Naive B cell (primary cell): ENCODE data around the gene TLR5. TPM values are rescaled to one million over a fixed set of nuclear protein-coding genes. Genes with fewer than 3 reads are reported as not detected.

Experiments used
- ATAC-seq, 2 donors: fragments of 150-1000 bp; cut with Tn5 transposase; 2 replicates each; pipeline ENCODE4 v1.10.0; 2021; ENCODE audit warnings: low read depth in 2 of 2, mild to moderate bottlenecking in 2 of 2, moderate library complexity in 2 of 2
- DNase-seq: peaks from one replicate; pipeline ENCODE4 v3.0.0; 2022
- H3K27ac Mint-ChIP-seq, 6 donors: one replicate each; pipeline ENCODE4 v1.8.0; 2020 to 2022; ENCODE audit warnings: mild to moderate bottlenecking in 6 of 6, mixed read lengths in 6 of 6, moderate library complexity in 5 of 6, inconsistent platforms in 2 of 6
- H3K27me3 Mint-ChIP-seq, 3 donors: one replicate each; pipeline ENCODE4 v1.8.0; 2021 to 2022; ENCODE audit warnings: mixed read lengths in 3 of 3, mild to moderate bottlenecking in 1 of 3
- H3K36me3 Mint-ChIP-seq, 2 donors: one replicate each; pipeline ENCODE4 v1.8.0; 2020 to 2022; ENCODE audit warnings: mixed read lengths in 2 of 2, inconsistent platforms in 1 of 2, mild to moderate bottlenecking in 1 of 2
- H3K4me1 Mint-ChIP-seq, 3 donors: one replicate each; pipeline ENCODE4 v1.8.0; 2020 to 2022; ENCODE audit warnings: mixed read lengths in 3 of 3, inconsistent platforms in 1 of 3, mild to moderate bottlenecking in 1 of 3, moderate library complexity in 1 of 3
- H3K4me3 Mint-ChIP-seq, 8 donors: one replicate each; pipeline ENCODE4 v1.8.0; 2020 to 2022; ENCODE audit warnings: mild to moderate bottlenecking in 8 of 8, mixed read lengths in 8 of 8, moderate library complexity in 8 of 8, inconsistent platforms in 2 of 8
- H3K9me3 Mint-ChIP-seq, 7 donors: one replicate each; pipeline ENCODE4 v1.8.0; 2020 to 2022; ENCODE audit warnings: mixed read lengths in 7 of 7, mild to moderate bottlenecking in 5 of 7, inconsistent platforms in 2 of 7, moderate library complexity in 1 of 7
- polyA plus RNA-seq, 6 donors: library from polyadenylated mRNA; unstranded; fragments of 300-500 nt; fragmentation: Illumina TruSeq; gene quantifications; one replicate each; pipeline ENCODE4 v1.2.3, GENCODE V29; 2021; ENCODE audit warnings: low read depth in 6 of 6

Gene TLR5
- polyA plus RNA-seq, 6 donors from 2014 or later, result 0.24 to 0.91 (median 0.35) TPM; not detected in 2

- Mint-ChIP-seq H3K27me3 (peaks cover 3 to 10% (median 7%) of the 10 kb centered on the region in 3 donors), H3K36me3 (no peaks in the 10 kb centered on the region), H3K9me3 (no peaks in the 10 kb centered on the region), H3K4me3 (peak overlapping the region in 5 of 8 donors; percentile 12 to 83 (median 38)), H3K4me1 (peaks cover 4 to 10% (median 8%) of the 10 kb centered on the region in 3 donors), H3K27ac (no peak overlapping the region)
- DNase-seq, result no peak
- peak in 1 of 2 donors; percentile 10 for ATAC-seq
Observed at GRCh38 chr1:223123011-223123610, 19.9 kb downstream of the TLR5 start.

GRCh38 chr1:223118418-223118817 lies 24.6 kb downstream of the TLR5 start:
- no peak for DNase-seq
- H3K36me3 Mint-ChIP-seq, result no peaks in the 10 kb centered on the region
- no peak overlapping the region for H3K4me3 Mint-ChIP-seq
- no peak overlapping the region for H3K27ac Mint-ChIP-seq
- no peaks in the 10 kb centered on the region for H3K9me3 Mint-ChIP-seq
- peaks cover 2 to 3% (median 3%) of the 10 kb centered on the region in 3 donors for H3K4me1 Mint-ChIP-seq
- no peak for ATAC-seq
- peaks cover 3 to 23% (median 4%) of the 10 kb centered on the region in 3 donors for H3K27me3 Mint-ChIP-seq

GRCh38 chr1:223116950-223117349 lies 26.1 kb downstream of the TLR5 start:
- no peak for DNase-seq
- H3K27ac Mint-ChIP-seq, result no peak overlapping the region
- no peaks in the 10 kb centered on the region for H3K9me3 Mint-ChIP-seq
- no peak overlapping the region for H3K4me3 Mint-ChIP-seq
- no peaks in the 10 kb centered on the region for H3K4me1 Mint-ChIP-seq
- H3K36me3 Mint-ChIP-seq, result no peaks in the 10 kb centered on the region
- no peak for ATAC-seq
- peaks cover 0 to 23% (median 3%) of the 10 kb centered on the region in 3 donors for H3K27me3 Mint-ChIP-seq

GRCh38 chr1:223114871-223115270 lies 28.2 kb downstream of the TLR5 start:
- Mint-ChIP-seq H3K4me3 (no peak overlapping the region), H3K9me3 (no peaks in the 10 kb centered on the region), H3K36me3 (no peaks in the 10 kb centered on the region), H3K27ac (peak overlapping the region in 3 of 6 donors; percentile 18 to 82 (median 33)), H3K4me1 (no peaks in the 10 kb centered on the region), H3K27me3 (peaks cover 3 to 36% (median 7%) of the 10 kb centered on the region in 3 donors)
- DNase-seq (no peak), ATAC-seq (no peak)

- Mint-ChIP-seq H3K9me3 (no peaks in the 10 kb centered on the region), H3K27ac (peak overlapping the region in 1 of 6 donors; percentile 63), H3K36me3 (peaks cover 0 to 7% of the 10 kb centered on the region in 2 donors)
Observed at GRCh38 chr1:223110952-223111351, 32.1 kb downstream of the TLR5 start.

GRCh38 chr1:223109581-223110026 lies 33.4 kb downstream of the TLR5 start:
- Mint-ChIP-seq H3K4me3 (no peak overlapping the region), H3K36me3 (peaks cover 0 to 7% of the 10 kb centered on the region in 2 donors), H3K9me3 (no peaks in the 10 kb centered on the region), H3K27me3 (peaks cover 7 to 37% (median 28%) of the 10 kb centered on the region in 3 donors), H3K4me1 (no peaks in the 10 kb centered on the region), H3K27ac (peak overlapping the region in 1 of 6 donors; percentile 11)
- DNase-seq, result no peak
- no peak for ATAC-seq

More at GRCh38 chr1:223110952-223111351, 32.1 kb downstream of the TLR5 start:
- H3K4me3 Mint-ChIP-seq, result no peak overlapping the region
- DNase-seq (no peak), ATAC-seq (no peak)
- H3K4me1 Mint-ChIP-seq, result no peaks in the 10 kb centered on the region
- H3K27me3 Mint-ChIP-seq, result peaks cover 7 to 41% (median 24%) of the 10 kb centered on the region in 3 donors

- Mint-ChIP-seq H3K4me3 (no peak overlapping the region), H3K27me3 (peaks cover 9 to 43% (median 28%) of the 10 kb centered on the region in 3 donors), H3K9me3 (peaks cover 0 to under 1% (median 0%) of the 10 kb centered on the region in 7 donors), H3K4me1 (no peaks in the 10 kb centered on the region), H3K36me3 (peaks cover 0 to 7% of the 10 kb centered on the region in 2 donors), H3K27ac (no peak overlapping the region)
- DNase-seq (no peak), ATAC-seq (no peak)
Observed at GRCh38 chr1:223106856-223107255, 36.2 kb downstream of the TLR5 start.

- ATAC-seq (no peak), DNase-seq (no peak)
- Mint-ChIP-seq H3K36me3 (peaks cover 0 to 7% of the 10 kb centered on the region in 2 donors), H3K27me3 (peaks cover 5 to 39% (median 33%) of the 10 kb centered on the region in 3 donors), H3K4me3 (no peak overlapping the region), H3K9me3 (peaks cover 4 to 14% (median 9%) of the 10 kb centered on the region in 7 donors), H3K4me1 (no peaks in the 10 kb centered on the region), H3K27ac (no peak overlapping the region)
Observed at GRCh38 chr1:223105568-223105967, 37.5 kb downstream of the TLR5 start.

- Mint-ChIP-seq H3K4me3 (no peak overlapping the region), H3K36me3 (peaks cover 14 to 17% of the 10 kb centered on the region in 2 donors), H3K4me1 (no peaks in the 10 kb centered on the region), H3K27me3 (peaks cover 8 to 41% (median 29%) of the 10 kb centered on the region in 3 donors), H3K9me3 (peaks cover 9 to 30% (median 19%) of the 10 kb centered on the region in 7 donors), H3K27ac (no peak overlapping the region)
- DNase-seq (no peak), ATAC-seq (no peak)
Observed at GRCh38 chr1:223102797-223103533, 40.1 kb downstream of the TLR5 start.

- Mint-ChIP-seq H3K27ac (no peak overlapping the region), H3K4me1 (no peaks in the 10 kb centered on the region), H3K4me3 (no peak overlapping the region), H3K27me3 (peaks cover 8 to 33% (median 20%) of the 10 kb centered on the region in 3 donors), H3K9me3 (peaks cover 9 to 30% (median 19%) of the 10 kb centered on the region in 7 donors), H3K36me3 (peaks cover 13 to 17% of the 10 kb centered on the region in 2 donors)
- DNase-seq (no peak), ATAC-seq (no peak)
Observed at GRCh38 chr1:223097713-223098112, 45.3 kb downstream of the TLR5 start.

GRCh38 chr1:223095870-223096269 lies 47.2 kb downstream of the TLR5 start:
- ATAC-seq (no peak), DNase-seq (no peak)
- Mint-ChIP-seq H3K36me3 (peaks cover 13 to 17% of the 10 kb centered on the region in 2 donors), H3K4me1 (no peaks in the 10 kb centered on the region), H3K27ac (no peak overlapping the region), H3K9me3 (peaks cover 2 to 24% (median 15%) of the 10 kb centered on the region in 7 donors), H3K4me3 (no peak overlapping the region), H3K27me3 (peaks cover 3 to 25% (median 20%) of the 10 kb centered on the region in 3 donors)

GRCh38 chr1:223091896-223092295 lies 51.2 kb downstream of the TLR5 start:
- Mint-ChIP-seq H3K9me3 (no peaks in the 10 kb centered on the region), H3K4me3 (no peak overlapping the region), H3K27ac (no peak overlapping the region), H3K27me3 (no peaks in the 10 kb centered on the region), H3K36me3 (no peaks in the 10 kb centered on the region), H3K4me1 (peaks cover 0 to 5% (median 3%) of the 10 kb centered on the region in 3 donors)
- ATAC-seq (no peak), DNase-seq (no peak)

GRCh38 chr1:223089250-223089649 lies 53.8 kb downstream of the TLR5 start:
- H3K9me3 Mint-ChIP-seq, result no peaks in the 10 kb centered on the region
- DNase-seq (no peak), ATAC-seq (no peak)
- H3K4me1 Mint-ChIP-seq, result peaks cover 0 to 5% (median 3%) of the 10 kb centered on the region in 3 donors
- no peaks in the 10 kb centered on the region for H3K36me3 Mint-ChIP-seq
- H3K27me3 Mint-ChIP-seq, result no peaks in the 10 kb centered on the region
- H3K4me3 Mint-ChIP-seq, result no peak overlapping the region
- H3K27ac Mint-ChIP-seq, result peak overlapping the region in 1 of 6 donors; percentile 21
